A549 treated with Hydrocortisone at 1 μM for 4 hours (cell line): ENCODE measurements around the gene IL10. TPM values are rescaled to one million over a fixed set of nuclear protein-coding genes. Genes with fewer than 3 reads are reported as not detected.

Experiments used
- total RNA-seq: library from RNA; stranded (reverse); fragments of 200-300 nt; extraction: Qiagen RNA extraction; gene quantifications from 5 replicates; pipeline ENCODE4 v1.2.3, GENCODE V29; 2022

IL10 gene
- total RNA-seq: not detected in 5 replicates

GRCh38 chr1:206772243-206772937 lies at the start of gene IL10:
Gene IL10 (minus strand): TSS chr1:206772494. CDS start chr1:206772435, 59 bp downstream.

DNA sequence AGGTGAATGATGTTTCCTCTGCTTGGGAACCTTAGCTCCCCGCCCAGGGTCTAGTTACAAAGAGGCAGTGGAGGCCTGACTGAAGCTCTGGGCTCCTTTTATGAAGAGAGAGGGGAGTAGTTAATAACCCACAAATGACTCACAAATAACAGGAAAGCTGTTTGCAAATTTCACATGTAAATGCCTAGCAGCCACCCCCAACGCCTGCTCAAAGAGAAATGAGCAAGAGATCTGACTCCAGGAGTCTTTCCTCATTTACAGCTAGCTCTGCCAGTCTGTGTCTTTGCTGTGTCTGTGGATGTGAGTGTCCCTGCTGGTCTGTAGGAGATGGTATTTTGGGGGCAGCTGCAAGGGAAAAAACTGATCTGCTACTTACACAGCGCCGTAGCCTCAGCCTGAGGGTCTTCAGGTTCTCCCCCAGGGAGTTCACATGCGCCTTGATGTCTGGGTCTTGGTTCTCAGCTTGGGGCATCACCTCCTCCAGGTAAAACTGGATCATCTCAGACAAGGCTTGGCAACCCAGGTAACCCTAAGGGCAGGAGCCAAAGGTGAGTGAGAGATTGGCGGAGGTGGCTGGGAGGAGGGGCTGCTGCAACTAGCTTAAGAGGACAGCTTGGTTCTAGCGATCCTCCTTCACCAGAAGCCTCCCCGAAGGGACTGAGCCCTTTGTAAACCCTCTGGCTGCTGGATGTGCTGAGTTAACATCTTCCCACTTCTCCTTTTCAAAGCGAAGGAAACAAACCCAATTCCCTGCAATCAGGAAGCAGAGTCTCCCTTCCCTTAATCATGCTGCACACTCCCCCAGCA lies 1.6 kb downstream of the IL10 start, which contains the start of gene IL19:
Gene IL19, plus strand, starts transcription at position 243 of the 807 bp plus-strand sequence. CDS start 65,890 bp downstream, outside the sequence.

Other genes with a start within 250 kb of the IL10 start
- 32.8 to 35.8 TPM (median 35.3 TPM) in 5 replicates for gene EIF2D, start 160.0 kb downstream of the IL10 start, total RNA-seq
- 8.4 to 11.7 TPM (median 9.7 TPM) in 5 replicates for gene DYRK3, start 137.0 kb downstream of the IL10 start, total RNA-seq
- 78.9 to 90.6 TPM (median 89.4 TPM) in 5 replicates for gene MAPKAPK2, start 87.6 kb downstream of the IL10 start, total RNA-seq
- gene IL19, start 1.7 kb downstream of the IL10 start, total RNA-seq: not detected in 5 replicates
- gene IL20, start 93.1 kb upstream of the IL10 start, total RNA-seq: not detected in 5 replicates
- 0.25 to 0.61 TPM (median 0.54 TPM) in 5 replicates for gene IL24, start 124.9 kb upstream of the IL10 start, total RNA-seq
- gene FCMR, start 149.4 kb upstream of the IL10 start, total RNA-seq: 3.4 to 7.7 TPM (median 5.1 TPM) in 5 replicates
- 0.01 to 0.05 TPM (median 0.03 TPM) in 3 of 5 replicates, not detected in the others for gene PIGR, start 174.0 kb upstream of the IL10 start, total RNA-seq
- 0.08 TPM in 1 of 5 replicates, not detected in the others for gene FCAMR, start 198.0 kb upstream of the IL10 start, total RNA-seq